ENCODE results near the gene CKS2. TPM values are rescaled to one million over a fixed set of nuclear protein-coding genes. Genes with fewer than 3 reads are reported as not detected.
"Not testable (repeated sequence)": the region's sequence is repeated elsewhere in the genome, so short reads cannot be mapped to it uniquely, and the experiment has no call there.

Gene CKS2
- total RNA-seq, 1 experiment from 2014 or later: 93.8 TPM

GRCh38 chr9:89278997-89279739 lies 31.8 kb upstream of the CKS2 start:
- ChIA-PET CTCF (interaction anchor here (1.0 kb wide), 1 partner anchor 99 kb away, joined by 4 read pairs; no protein-coding TSS in a partner anchor), POLR2A (no interaction called here)
- no peaks in the 10 kb centered on the region for H3K4me1 ChIP-seq

DNA sequence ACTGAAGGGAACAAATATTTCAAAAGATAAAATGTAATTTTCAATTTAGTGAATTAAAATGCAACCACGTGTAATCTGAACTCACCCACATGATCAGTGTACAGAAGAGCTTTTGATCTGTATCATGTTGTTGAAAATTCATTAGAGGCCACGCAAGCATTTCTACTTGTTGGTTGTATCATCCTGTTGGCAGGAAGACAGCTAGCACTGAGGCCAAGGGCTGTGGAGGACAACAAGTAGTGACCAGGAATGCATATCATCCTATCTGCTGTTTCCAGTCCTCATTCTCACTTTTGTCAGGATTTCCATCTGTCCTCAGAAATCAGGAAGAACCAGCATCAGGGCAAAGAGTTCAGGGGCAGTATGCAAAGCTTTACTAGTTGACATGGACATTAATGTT lies 29.9 kb upstream of the CKS2 start:
- no peaks in the 10 kb centered on the region for H3K27me3 ChIP-seq (replicated peaks; ENCODE audit: control insufficient read depth, insufficient read depth, low read length)
- no peaks in the 10 kb centered on the region for H3K4me1 ChIP-seq
- H3K9me3 ChIP-seq: no peaks in the 10 kb centered on the region
- DNase-seq: no peak
- Mint-ChIP-seq H3K27ac (ENCODE audit: unreplicated experiment) (no peak overlapping the region), H3K4me3 (ENCODE audit: unreplicated experiment) (no peak overlapping the region), H3K36me3 (ENCODE audit: insufficient read depth, unreplicated experiment) (no peaks in the 10 kb centered on the region), H3K9me3 (ENCODE audit: unreplicated experiment) (no peaks in the 10 kb centered on the region), H3K27me3 (ENCODE audit: insufficient read depth, unreplicated experiment) (no peaks in the 10 kb centered on the region), H3K4me1 (ENCODE audit: low read depth, unreplicated experiment) (no peaks in the 10 kb centered on the region)
- BruUV-seq (replicated peaks): no TSS peak
- no peak overlapping the region for H3K4me3 ChIP-seq (ENCODE audit: low read depth, low read length)
- no peak for TF ChIP-seq CTCF (IDR thresholded peaks at IDR 0.05; ENCODE audit: insufficient read depth in 1 of 2, low read depth in 1 of 2, low read length in 1 of 2, severe bottlenecking in 1 of 2, unreplicated experiment in 1 of 2)
- ChIA-PET CTCF (no interaction called here), POLR2A (no interaction called here)
- no peaks in the 10 kb centered on the region for H3K36me3 ChIP-seq (ENCODE audit: control insufficient read depth, insufficient read depth, low read length)
- intact Hi-C loops (cut with micrococcal nuclease; ENCODE audit: unreplicated experiment): no loop called here

More at GRCh38 chr9:89278997-89279739, 31.8 kb upstream of the CKS2 start:
- Histone ChIP-seq H3K27me3 (replicated peaks; ENCODE audit: control insufficient read depth, insufficient read depth, low read length) (no peaks in the 10 kb centered on the region), H3K36me3 (ENCODE audit: control insufficient read depth, insufficient read depth, low read length) (no peaks in the 10 kb centered on the region), H3K4me3 (ENCODE audit: low read depth, low read length) (no peak overlapping the region), H3K9me3 (no peaks in the 10 kb centered on the region)
- DNase-seq: peak in 1 of 2 experiments; percentile 11
- no peak overlapping the region for H3K27ac Mint-ChIP-seq (ENCODE audit: unreplicated experiment)
- no peaks in the 10 kb centered on the region for H3K4me1 Mint-ChIP-seq (ENCODE audit: low read depth, unreplicated experiment)
- peaks cover 2% of the 10 kb centered on the region for H3K9me3 Mint-ChIP-seq (ENCODE audit: unreplicated experiment)
- no peaks in the 10 kb centered on the region for H3K27me3 Mint-ChIP-seq (ENCODE audit: insufficient read depth, unreplicated experiment)
- intact Hi-C loops (cut with micrococcal nuclease; ENCODE audit: unreplicated experiment): no loop called here
- H3K4me3 Mint-ChIP-seq (ENCODE audit: unreplicated experiment): no peak overlapping the region
- BruUV-seq (replicated peaks): no TSS peak
- TF ChIP-seq CTCF (IDR thresholded peaks at IDR 0.05; ENCODE audit: insufficient read depth in 1 of 2, low read depth in 1 of 2, low read length in 1 of 2, severe bottlenecking in 1 of 2, unreplicated experiment in 1 of 2): peak in 1 of 2 experiments; percentile 32
- no peaks in the 10 kb centered on the region for H3K36me3 Mint-ChIP-seq (ENCODE audit: insufficient read depth, unreplicated experiment)

- H3K27me3 Mint-ChIP-seq (ENCODE audit: insufficient read depth, unreplicated experiment); BruUV-seq (replicated peaks); CTCF ChIA-PET; H3K27me3 ChIP-seq (replicated peaks; ENCODE audit: control insufficient read depth, insufficient read depth, low read length); H3K36me3 Mint-ChIP-seq (ENCODE audit: insufficient read depth, unreplicated experiment); POLR2A ChIA-PET; intact Hi-C loops (cut with micrococcal nuclease; ENCODE audit: unreplicated experiment); H3K9me3 ChIP-seq; H3K4me1 ChIP-seq; H3K36me3 ChIP-seq (ENCODE audit: control insufficient read depth, insufficient read depth, low read length); H3K9me3 Mint-ChIP-seq (ENCODE audit: unreplicated experiment); H3K4me1 Mint-ChIP-seq (ENCODE audit: low read depth, unreplicated experiment); H3K27ac Mint-ChIP-seq (ENCODE audit: unreplicated experiment); DNase-seq; H3K4me3 ChIP-seq (ENCODE audit: low read depth, low read length); H3K4me3 Mint-ChIP-seq (ENCODE audit: unreplicated experiment): not testable (repeated sequence)
Measured at GRCh38 chr9:89282248-89282968, 28.6 kb upstream of the CKS2 start.

All from Caco-2 (cell line).